ENCODE measurements around the gene STMN3.
A peak's percentile ranks its signal among the peaks of the same experiment; 100 is the strongest.
"Not testable (repeated sequence)": the region's sequence is repeated elsewhere in the genome, so short reads cannot be mapped to it uniquely, and the experiment has no call there.

Gene STMN3

GRCh38 chr20:63657260-63657936 is 4.2 kb upstream of the STMN3 start:
- no peak for DNase-seq (ENCODE audit: low spot score)

GRCh38 chr20:63656451-63656850 is 3.2 kb upstream of the STMN3 start:
- no peak for DNase-seq (ENCODE audit: low spot score)

GRCh38 chr20:63655249-63655648 is 2.0 kb upstream of the STMN3 start:
- DNase-seq (ENCODE audit: low spot score) = no peak

- DNase-seq (ENCODE audit: low spot score) = no peak
Measured at GRCh38 chr20:63653974-63654668, 897 bp upstream of the STMN3 start.

GRCh38 chr20:63652192-63652980 is 838 bp downstream of the STMN3 start:
- no peak for DNase-seq (ENCODE audit: low spot score)

- DNase-seq (ENCODE audit: low spot score) = no peak
Measured at GRCh38 chr20:63651942-63652191, 1.4 kb downstream of the STMN3 start.

GRCh38 chr20:63650486-63650885 is 2.7 kb downstream of the STMN3 start:
- not testable (repeated sequence) for DNase-seq (ENCODE audit: low spot score)

GRCh38 chr20:63648895-63649589 is 4.2 kb downstream of the STMN3 start:
- no peak for DNase-seq (ENCODE audit: low spot score)

GRCh38 chr20:63648190-63648589 is 5.0 kb downstream of the STMN3 start:
- DNase-seq (ENCODE audit: low spot score) = no peak

GRCh38 chr20:63645218-63645617 is 8.0 kb downstream of the STMN3 start:
- DNase-seq (ENCODE audit: low spot score) = no peak

GRCh38 chr20:63643946-63644345 is 9.3 kb downstream of the STMN3 start:
- DNase-seq (ENCODE audit: low spot score) = no peak

GRCh38 chr20:63643499-63643898 is 9.7 kb downstream of the STMN3 start:
- no peak for DNase-seq (ENCODE audit: low spot score)

GRCh38 chr20:63642527-63643247 is 10.5 kb downstream of the STMN3 start:
- no peak for DNase-seq (ENCODE audit: low spot score)

GRCh38 chr20:63641792-63642523 is 11.3 kb downstream of the STMN3 start:
- peak; percentile 86 for DNase-seq (ENCODE audit: low spot score)

- DNase-seq (ENCODE audit: low spot score) = no peak
Measured at GRCh38 chr20:63641146-63641791, 12.0 kb downstream of the STMN3 start.

- not testable (repeated sequence) for DNase-seq (ENCODE audit: low spot score)
Measured at GRCh38 chr20:63640686-63641085, 12.5 kb downstream of the STMN3 start.

- DNase-seq (ENCODE audit: low spot score) = no peak
Measured at GRCh38 chr20:63640086-63640485, 13.1 kb downstream of the STMN3 start.

GRCh38 chr20:63639093-63639975 is 13.9 kb downstream of the STMN3 start:
- DNase-seq (ENCODE audit: low spot score) = no peak

GRCh38 chr20:63636752-63637628 is 16.2 kb downstream of the STMN3 start:
- DNase-seq (ENCODE audit: low spot score) = no peak
